ENCODE data around the gene ZC3H4. TPM values are rescaled to one million over a fixed set of nuclear protein-coding genes. Genes with fewer than 3 reads are reported as not detected.

Gene ZC3H4
- total and polyA plus RNA-seq, 10 of the 15 experiments (the other 5 are each of a cell fraction or from before 2014, with no cell fraction given): 5.1 to 86.3 (median 15.5) TPM

GRCh38 chr19:47152205-47152604 is 38.6 kb upstream of the ZC3H4 start:
- Histone ChIP-seq H3K9me3 (replicated peaks; ENCODE audit: control insufficient read depth, insufficient read depth, low read length) (no peaks in the 10 kb centered on the region), H3K4me2 (ENCODE audit: control insufficient read depth, insufficient read depth) (no peak overlapping the region), H3K27ac (ENCODE audit: control insufficient read depth, insufficient read depth) (no peak overlapping the region), H2AFZ (ENCODE audit: control insufficient read depth, low read depth, low read length) (no peak overlapping the region), H3K27me3 (replicated peaks in 1 of 2; ENCODE audit: control insufficient read depth in 2 of 2, insufficient read depth in 2 of 2, low read length in 1 of 2) (no peaks in the 10 kb centered on the region), H3K4me1 (ENCODE audit: control insufficient read depth, insufficient read depth, low read length) (peaks cover 12% of the 10 kb centered on the region), H3K79me2 (ENCODE audit: control insufficient read depth, insufficient read depth, low read length) (no peaks in the 10 kb centered on the region; the same call in none of the 2 replicates), H4K20me1 (ENCODE audit: control insufficient read depth, insufficient read depth) (no peaks in the 10 kb centered on the region), H3K9ac (ENCODE audit: control insufficient read depth, insufficient read depth, low read length) (no peak overlapping the region), H3K36me3 (ENCODE audit: control insufficient read depth in 2 of 2, insufficient read depth in 2 of 2, low read length in 1 of 2) (peaks cover 24 to 28% of the 10 kb centered on the region in 2 experiments), H3K4me3 (no peak overlapping the region)
- ChIA-PET POLR2A (interaction anchor here (0.8 kb wide), 1 partner anchor 139 kb away, joined by 3 read pairs; no protein-coding TSS in a partner anchor), RAD21 (ENCODE audit: unreplicated experiment) (interaction anchor here (1.6 kb wide), 1 partner anchor 92 kb away, joined by 6 read pairs; no protein-coding TSS in a partner anchor), CTCF (interaction anchor here (0.7 to 1.2 kb wide), 4 partner anchors 58 to 139 kb away, joined by 3 to 7 read pairs (median 4); no protein-coding TSS in a partner anchor), SMC1A (ENCODE audit: uncharacterized antibody, unreplicated experiment) (interaction anchor here (0.7 to 1.1 kb wide), 2 partner anchors 10 to 21 kb away, joined by 3 read pairs; partner anchors contain the start of gene SAE1)
- ATAC-seq (no peak), DNase-seq (ENCODE audit: low read depth, low spot score) (no peak), FAIRE-seq (no peak)
- TF ChIP-seq, protein P1, sequence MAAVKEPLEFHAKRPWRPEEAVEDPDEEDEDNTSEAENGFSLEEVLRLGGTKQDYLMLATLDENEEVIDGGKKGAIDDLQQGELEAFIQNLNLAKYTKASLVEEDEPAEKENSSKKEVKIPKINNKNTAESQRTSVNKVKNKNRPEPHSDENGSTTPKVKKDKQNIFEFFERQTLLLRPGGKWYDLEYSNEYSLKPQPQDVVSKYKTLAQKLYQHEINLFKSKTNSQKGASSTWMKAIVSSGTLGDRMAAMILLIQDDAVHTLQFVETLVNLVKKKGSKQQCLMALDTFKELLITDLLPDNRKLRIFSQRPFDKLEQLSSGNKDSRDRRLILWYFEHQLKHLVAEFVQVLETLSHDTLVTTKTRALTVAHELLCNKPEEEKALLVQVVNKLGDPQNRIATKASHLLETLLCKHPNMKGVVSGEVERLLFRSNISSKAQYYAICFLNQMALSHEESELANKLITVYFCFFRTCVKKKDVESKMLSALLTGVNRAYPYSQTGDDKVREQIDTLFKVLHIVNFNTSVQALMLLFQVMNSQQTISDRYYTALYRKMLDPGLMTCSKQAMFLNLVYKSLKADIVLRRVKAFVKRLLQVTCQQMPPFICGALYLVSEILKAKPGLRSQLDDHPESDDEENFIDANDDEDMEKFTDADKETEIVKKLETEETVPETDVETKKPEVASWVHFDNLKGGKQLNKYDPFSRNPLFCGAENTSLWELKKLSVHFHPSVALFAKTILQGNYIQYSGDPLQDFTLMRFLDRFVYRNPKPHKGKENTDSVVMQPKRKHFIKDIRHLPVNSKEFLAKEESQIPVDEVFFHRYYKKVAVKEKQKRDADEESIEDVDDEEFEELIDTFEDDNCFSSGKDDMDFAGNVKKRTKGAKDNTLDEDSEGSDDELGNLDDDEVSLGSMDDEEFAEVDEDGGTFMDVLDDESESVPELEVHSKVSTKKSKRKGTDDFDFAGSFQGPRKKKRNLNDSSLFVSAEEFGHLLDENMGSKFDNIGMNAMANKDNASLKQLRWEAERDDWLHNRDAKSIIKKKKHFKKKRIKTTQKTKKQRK (IDR thresholded peaks at IDR 0.05; ENCODE audit: low read depth, low read length): no peak
- no peak for TF ChIP-seq MTA3 (IDR thresholded peaks at IDR 0.05; ENCODE audit: borderline replicate concordance, low read length)
- TF ChIP-seq CTCF (IDR thresholded peaks at IDR 0.05 in 2 of 3, conservative IDR thresholded peaks at IDR 0.05 in 1 of 3; ENCODE audit: control insufficient read depth in 2 of 3, extremely low read depth in 1 of 3, insufficient read depth in 1 of 3, low read depth in 3 of 3, low read length in 3 of 3): no peak
- intact Hi-C loops (cut with micrococcal nuclease; ENCODE audit: unreplicated experiment) (loop anchor here (5.0 kb wide), 1 partner anchor 35 kb away; no protein-coding TSS in a partner anchor), in situ Hi-C loops (cut with MboI) (no loop called here)
- WGBS (ENCODE audit: insufficient coverage, insufficient replicate concordance, low lambda C conversion rate, missing lambda C conversion rate): 96% methylated on average over 1 of the region's 1 CpG
- BruUV-seq (replicated peaks): no TSS peak

Data from GM12878 (cell line).